Suprapubic skin (tissue), 4 donors: ENCODE data around the gene ZNF280C. TPM values are rescaled to one million over a fixed set of nuclear protein-coding genes. Genes with fewer than 3 reads are reported as not detected.

Experiments used
- DNase-seq, 2 donors: peaks; one replicate each; pipeline ENCODE4 v3.0.0-alpha.2; 2019; ENCODE audit warnings: low spot score in 2 of 2
- H3K27ac ChIP-seq: fragments of 200-600 bp; sonication (generic); one replicate; pipeline ENCODE4 v1.5.1; 2019
- H3K27me3 ChIP-seq: fragments of 200-600 bp; sonication (generic); one replicate; pipeline ENCODE4 v1.5.1; 2019
- H3K36me3 ChIP-seq: fragments of 200-600 bp; sonication (generic); one replicate; pipeline ENCODE4 v1.5.1; 2019
- H3K4me1 ChIP-seq: fragments of 200-600 bp; sonication (generic); one replicate; pipeline ENCODE4 v1.5.1; 2019
- H3K4me3 ChIP-seq: fragments of 200-600 bp; sonication (generic); one replicate; pipeline ENCODE4 v1.5.1; 2019; ENCODE audit warnings: mild to moderate bottlenecking
- H3K9me3 ChIP-seq: fragments of 200-600 bp; sonication (generic); one replicate; pipeline ENCODE4 v1.5.1; 2019
- EP300 ChIP-seq: sonication (generic); formaldehyde crosslinking; IDR thresholded peaks from one replicate; pipeline ENCODE4 v1.6.1; 2017; ENCODE audit warnings: antibody characterized with exemption
- POLR2A ChIP-seq, 2 donors: fragments of 450-650 bp; IDR thresholded peaks; one replicate each; pipeline ENCODE4 v1.6.1; 2017; ENCODE audit warnings: antibody characterized with exemption in 2 of 2, mild to moderate bottlenecking in 2 of 2, moderate library complexity in 2 of 2
- POLR2AphosphoS5 ChIP-seq, 3 donors: sonication (generic); formaldehyde crosslinking; IDR thresholded peaks; one replicate each; pipeline ENCODE4 v1.6.1; 2017; ENCODE audit warnings: antibody characterized with exemption in 3 of 3
- WGBS: methylation state at CpG from one replicate; pipeline ENCODE4 v1.1.5; 2018; 5-methylcytosine and 5-hydroxymethylcytosine counted together
- total RNA-seq, 4 donors: library from RNA; depleted of rRNA; stranded (reverse); fragments of >200 nt; gene quantifications; one replicate each; pipeline ENCODE4 v1.1.0, GENCODE V29; 2016
- TF ChIP-seq, protein P1 (sequence below), 2 donors: fragments of 200-600 bp in 1 of 2; fragments of 450-650 bp in 1 of 2; sonication (generic) in 1 of 2; IDR thresholded peaks; one replicate each; pipeline ENCODE4 v1.5.1; 2016 to 2019; ENCODE audit warnings: antibody characterized with exemption in 2 of 2, mild to moderate bottlenecking in 1 of 2, moderate library complexity in 1 of 2

Gene ZNF280C
- total RNA-seq, 4 donors from 2014 or later, result 4.5 to 7.2 (median 6.1) TPM

DNA sequence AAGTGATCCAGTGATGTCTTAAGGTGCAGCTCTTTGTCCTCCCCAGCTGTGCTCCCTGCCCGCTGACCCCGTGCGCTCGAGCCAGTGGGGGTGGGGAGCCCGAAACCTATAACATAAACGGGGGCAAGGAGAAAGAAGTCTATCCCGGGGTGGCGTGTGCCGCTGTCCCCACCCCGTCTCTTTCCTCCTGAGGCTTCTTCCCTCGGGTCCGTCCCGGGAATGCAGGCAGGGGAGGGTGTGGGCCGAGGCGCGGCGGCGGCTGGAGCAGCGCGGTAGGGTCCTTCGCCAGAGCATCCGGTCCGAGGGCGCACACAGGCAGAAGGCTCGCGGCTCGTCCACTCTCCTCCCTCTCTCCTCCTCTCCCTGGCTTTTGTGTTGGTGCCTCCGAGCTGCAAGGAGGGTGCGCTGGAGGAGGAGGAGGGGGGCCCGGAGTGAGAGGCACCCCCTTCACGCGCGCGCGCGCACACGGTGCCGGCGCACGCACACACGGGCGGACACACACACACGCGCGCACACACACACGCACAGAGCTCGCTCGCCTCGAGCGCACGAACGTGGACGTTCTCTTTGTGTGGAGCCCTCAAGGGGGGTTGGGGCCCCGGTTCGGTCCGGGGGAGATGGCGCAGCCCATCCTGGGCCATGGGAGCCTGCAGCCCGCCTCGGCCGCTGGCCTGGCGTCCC, 97.1 kb downstream of the ZNF280C start, which contains the start of gene RAB33A:
Gene RAB33A (plus strand): TSS at position 517 of the 681 bp plus-strand sequence. CDS start 101 bp downstream, at position 618.
- Histone ChIP-seq H3K27ac (no peak within 1 kb of the TSS), H3K36me3 (no peaks in the 10 kb centered on the region), H3K4me3 (peak within 1 kb of the TSS; percentile 52), H3K9me3 (no peaks in the 10 kb centered on the region), H3K27me3 (no peaks in the 10 kb centered on the region), H3K4me1 (peaks cover 37% of the 10 kb centered on the region)
- DNase-seq, result no peak
- TF ChIP-seq, protein P1, sequence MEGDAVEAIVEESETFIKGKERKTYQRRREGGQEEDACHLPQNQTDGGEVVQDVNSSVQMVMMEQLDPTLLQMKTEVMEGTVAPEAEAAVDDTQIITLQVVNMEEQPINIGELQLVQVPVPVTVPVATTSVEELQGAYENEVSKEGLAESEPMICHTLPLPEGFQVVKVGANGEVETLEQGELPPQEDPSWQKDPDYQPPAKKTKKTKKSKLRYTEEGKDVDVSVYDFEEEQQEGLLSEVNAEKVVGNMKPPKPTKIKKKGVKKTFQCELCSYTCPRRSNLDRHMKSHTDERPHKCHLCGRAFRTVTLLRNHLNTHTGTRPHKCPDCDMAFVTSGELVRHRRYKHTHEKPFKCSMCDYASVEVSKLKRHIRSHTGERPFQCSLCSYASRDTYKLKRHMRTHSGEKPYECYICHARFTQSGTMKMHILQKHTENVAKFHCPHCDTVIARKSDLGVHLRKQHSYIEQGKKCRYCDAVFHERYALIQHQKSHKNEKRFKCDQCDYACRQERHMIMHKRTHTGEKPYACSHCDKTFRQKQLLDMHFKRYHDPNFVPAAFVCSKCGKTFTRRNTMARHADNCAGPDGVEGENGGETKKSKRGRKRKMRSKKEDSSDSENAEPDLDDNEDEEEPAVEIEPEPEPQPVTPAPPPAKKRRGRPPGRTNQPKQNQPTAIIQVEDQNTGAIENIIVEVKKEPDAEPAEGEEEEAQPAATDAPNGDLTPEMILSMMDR (IDR thresholded peaks at IDR 0.05), result no peak
- no peak for TF ChIP-seq POLR2A (IDR thresholded peaks at IDR 0.05)
- TF ChIP-seq EP300, result no peak
- TF ChIP-seq POLR2AphosphoS5 (IDR thresholded peaks at IDR 0.05), result no peak
- 56% methylated on average over 16 of the region's 61 CpGs for WGBS

DNA sequence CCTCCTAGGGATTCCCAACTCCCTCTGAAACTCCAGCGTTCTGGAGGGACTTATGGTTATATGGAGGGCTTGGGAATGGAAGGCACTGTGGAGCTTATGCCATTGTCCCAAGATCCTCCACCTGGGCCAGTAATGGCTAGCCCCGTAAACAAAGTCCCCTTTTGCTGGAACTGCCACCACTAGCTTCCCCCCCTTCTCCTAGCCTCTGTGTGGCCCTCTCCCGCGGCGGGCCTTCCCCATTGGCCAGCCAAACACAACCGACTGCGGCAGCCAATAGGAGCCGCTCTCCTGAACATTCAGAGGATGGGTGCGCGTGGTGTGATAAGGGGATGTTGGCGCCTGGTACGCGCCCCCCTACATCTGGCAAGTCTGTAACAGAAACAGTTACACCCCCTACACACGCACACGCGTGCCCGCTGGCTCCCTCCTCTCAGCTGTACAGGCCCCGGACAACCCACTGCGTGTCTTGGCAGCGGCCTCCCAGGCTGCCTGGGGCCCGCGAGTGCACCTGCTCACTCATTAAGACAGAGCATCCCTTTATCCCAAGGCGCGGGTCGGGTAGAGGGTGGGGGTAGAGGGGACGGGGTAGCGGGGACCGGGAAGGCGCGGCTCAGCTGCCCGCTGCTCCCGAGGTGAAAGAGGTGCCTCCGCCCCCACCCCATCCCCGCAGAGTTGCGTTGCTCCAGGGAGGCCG, 97.8 kb downstream of the ZNF280C start:
- no peak for TF ChIP-seq POLR2AphosphoS5 (IDR thresholded peaks at IDR 0.05)
- no peaks in the 10 kb centered on the region for H3K27me3 ChIP-seq
- H3K9me3 ChIP-seq, result no peaks in the 10 kb centered on the region
- WGBS, result 20% methylated on average over 8 of the region's 36 CpGs
- H3K36me3 ChIP-seq, result no peaks in the 10 kb centered on the region
- peaks cover 38% of the 10 kb centered on the region for H3K4me1 ChIP-seq
- no peak for DNase-seq
- H3K27ac ChIP-seq, result no peak overlapping the region
- H3K4me3 ChIP-seq, result peak overlapping the region; percentile 52

DNA sequence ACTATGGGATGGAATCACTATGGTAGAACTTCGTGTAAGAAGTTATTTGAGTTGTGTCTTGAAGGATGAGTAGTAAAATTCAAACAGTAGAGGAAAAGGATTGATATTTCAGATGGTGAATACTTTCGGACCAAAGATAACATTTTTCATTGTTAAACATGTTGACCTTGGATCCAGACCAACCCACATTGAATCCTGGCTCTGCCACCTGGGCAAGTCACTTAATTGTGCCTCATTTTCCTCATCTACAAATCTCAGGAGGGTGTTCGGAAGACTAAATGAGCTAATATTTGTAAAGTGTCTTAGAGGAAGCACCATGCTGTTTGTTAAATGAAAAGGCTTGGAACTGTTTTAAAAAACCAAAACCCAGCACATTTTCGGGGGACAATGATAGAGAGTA, 101.7 kb downstream of the ZNF280C start:
- TF ChIP-seq POLR2A (IDR thresholded peaks at IDR 0.05) (no peak), EP300 (no peak)
- H3K27me3 ChIP-seq, result no peaks in the 10 kb centered on the region
- H3K27ac ChIP-seq, result no peak overlapping the region
- H3K4me1 ChIP-seq, result peaks cover 23% of the 10 kb centered on the region
- no peak overlapping the region for H3K4me3 ChIP-seq
- no peaks in the 10 kb centered on the region for H3K9me3 ChIP-seq
- no peak for DNase-seq
- 70% methylated on average over 4 of the region's 4 CpGs for WGBS
- H3K36me3 ChIP-seq, result no peaks in the 10 kb centered on the region

DNA sequence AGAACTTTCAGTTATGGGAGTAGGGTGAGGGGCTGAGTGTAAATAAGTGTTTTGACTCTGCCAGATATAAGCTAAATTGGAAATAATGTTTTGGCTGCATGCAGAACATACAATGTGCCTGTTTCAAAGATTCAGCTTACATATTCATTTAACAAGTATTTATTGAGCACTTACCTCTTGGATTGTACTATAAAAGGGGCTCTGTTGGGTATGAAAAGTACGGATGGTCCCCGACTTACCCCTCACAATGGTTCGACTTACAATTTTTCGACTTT, 102.3 kb downstream of the ZNF280C start:
- DNase-seq, result no peak
- Histone ChIP-seq H3K27me3 (no peaks in the 10 kb centered on the region), H3K4me1 (peaks cover 20% of the 10 kb centered on the region), H3K4me3 (peak overlapping the region; percentile 65), H3K36me3 (no peaks in the 10 kb centered on the region), H3K27ac (peak overlapping the region; percentile 89), H3K9me3 (no peaks in the 10 kb centered on the region)
- 50% methylated on average over 4 of the region's 4 CpGs for WGBS
- no peak for TF ChIP-seq EP300
- TF ChIP-seq, protein P1 (IDR thresholded peaks at IDR 0.05), result no peak
- TF ChIP-seq POLR2AphosphoS5 (IDR thresholded peaks at IDR 0.05), result no peak
- TF ChIP-seq POLR2A (IDR thresholded peaks at IDR 0.05), result no peak

DNA sequence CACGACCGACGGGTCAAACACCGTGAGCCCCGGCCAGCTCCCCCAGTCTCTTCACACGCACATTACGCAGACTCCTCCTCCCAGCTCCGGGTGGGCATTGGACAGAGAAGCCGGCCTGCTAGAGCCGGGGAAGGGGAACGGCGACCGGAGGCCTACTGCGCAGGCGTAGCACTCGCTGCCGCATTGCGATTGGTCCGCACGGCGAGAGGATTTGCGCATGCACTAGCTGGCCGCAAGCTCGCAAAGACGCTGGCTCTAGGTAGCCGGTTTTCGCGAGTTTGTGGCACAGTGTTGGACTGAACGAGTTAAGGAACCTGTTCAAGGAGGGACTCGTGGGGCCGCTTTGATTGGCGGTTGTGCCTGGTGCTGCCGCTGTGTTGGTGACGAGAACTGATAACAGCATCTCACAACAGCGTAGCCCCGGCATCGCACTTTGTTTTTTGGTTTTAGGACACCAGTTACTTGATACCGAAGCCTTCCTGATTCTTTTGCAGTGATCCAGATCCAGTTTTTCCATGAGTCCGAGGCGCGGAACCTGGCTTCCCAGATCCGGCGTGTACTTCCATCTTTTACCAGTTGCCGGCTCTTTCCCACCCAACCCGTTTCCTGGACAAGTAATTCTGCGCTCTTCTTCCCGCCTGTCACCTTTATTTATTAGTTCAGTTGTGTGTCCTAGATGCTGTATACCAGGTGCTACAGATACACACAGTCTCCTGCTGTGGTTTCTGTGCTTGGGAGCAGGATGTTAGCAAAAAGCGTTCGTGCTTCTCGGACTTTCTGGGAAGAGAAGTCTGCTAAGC, 102.8 kb downstream of the ZNF280C start, which contains the start of gene AIFM1:
Gene AIFM1 (minus strand): TSS at position 139 of the 800 bp plus-strand sequence. CDS start 185 bp downstream, outside the sequence.
- no peaks in the 10 kb centered on the region for H3K36me3 ChIP-seq
- 52% methylated on average over 46 of the region's 50 CpGs for WGBS
- peak; percentile 94 for DNase-seq
- H3K9me3 ChIP-seq, result no peaks in the 10 kb centered on the region
- H3K4me1 ChIP-seq, result peaks cover 15% of the 10 kb centered on the region
- TF ChIP-seq, protein P1 (IDR thresholded peaks at IDR 0.05), result no peak
- TF ChIP-seq POLR2A (IDR thresholded peaks at IDR 0.05), result peak in 1 of 2 donors; percentile 43
- H3K27ac ChIP-seq, result peak within 1 kb of the TSS; percentile 89
- H3K4me3 ChIP-seq, result peak within 1 kb of the TSS; percentile 65
- no peaks in the 10 kb centered on the region for H3K27me3 ChIP-seq
